Measurements from ENCODE around the gene ITGB3.

The ITGB3 gene

DNA sequence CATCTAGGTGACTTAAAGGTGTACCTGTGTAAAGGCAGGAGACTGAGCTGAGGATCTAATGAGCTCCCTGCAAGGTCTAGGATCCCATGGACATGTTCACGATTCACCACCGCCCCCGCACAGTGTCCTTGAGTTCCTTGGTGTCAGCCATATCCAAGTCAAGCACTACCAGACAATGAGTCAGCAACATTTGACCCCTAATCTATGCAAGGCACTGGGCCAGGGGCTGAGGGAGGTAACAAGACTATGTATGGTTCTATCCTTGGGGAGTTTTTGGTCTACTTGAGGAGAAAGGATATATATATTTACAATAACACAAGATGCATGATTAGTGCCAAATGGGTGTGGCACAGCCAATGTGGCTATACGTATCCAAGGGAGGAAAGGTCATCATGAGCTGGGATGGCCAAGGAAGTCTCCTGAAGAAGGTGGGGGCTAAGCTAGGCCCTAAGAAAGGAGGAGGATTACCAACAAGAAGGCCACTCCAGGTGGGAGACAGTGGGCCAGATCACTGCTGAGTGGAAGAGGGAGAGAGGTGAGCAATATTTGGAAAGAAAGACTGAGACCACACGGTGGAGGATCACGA is 35.0 kb downstream of the ITGB3 start:
- H3K4me3 ChIP-seq (ENCODE audit: low read length) = no peak overlapping the region
- DNase-seq (ENCODE audit: low read depth) = no peak
- TF ChIP-seq, protein P1, sequence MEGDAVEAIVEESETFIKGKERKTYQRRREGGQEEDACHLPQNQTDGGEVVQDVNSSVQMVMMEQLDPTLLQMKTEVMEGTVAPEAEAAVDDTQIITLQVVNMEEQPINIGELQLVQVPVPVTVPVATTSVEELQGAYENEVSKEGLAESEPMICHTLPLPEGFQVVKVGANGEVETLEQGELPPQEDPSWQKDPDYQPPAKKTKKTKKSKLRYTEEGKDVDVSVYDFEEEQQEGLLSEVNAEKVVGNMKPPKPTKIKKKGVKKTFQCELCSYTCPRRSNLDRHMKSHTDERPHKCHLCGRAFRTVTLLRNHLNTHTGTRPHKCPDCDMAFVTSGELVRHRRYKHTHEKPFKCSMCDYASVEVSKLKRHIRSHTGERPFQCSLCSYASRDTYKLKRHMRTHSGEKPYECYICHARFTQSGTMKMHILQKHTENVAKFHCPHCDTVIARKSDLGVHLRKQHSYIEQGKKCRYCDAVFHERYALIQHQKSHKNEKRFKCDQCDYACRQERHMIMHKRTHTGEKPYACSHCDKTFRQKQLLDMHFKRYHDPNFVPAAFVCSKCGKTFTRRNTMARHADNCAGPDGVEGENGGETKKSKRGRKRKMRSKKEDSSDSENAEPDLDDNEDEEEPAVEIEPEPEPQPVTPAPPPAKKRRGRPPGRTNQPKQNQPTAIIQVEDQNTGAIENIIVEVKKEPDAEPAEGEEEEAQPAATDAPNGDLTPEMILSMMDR (IDR thresholded peaks at IDR 0.05; ENCODE audit: insufficient read depth, low read depth, low read length, missing control alignments) = no peak

DNA sequence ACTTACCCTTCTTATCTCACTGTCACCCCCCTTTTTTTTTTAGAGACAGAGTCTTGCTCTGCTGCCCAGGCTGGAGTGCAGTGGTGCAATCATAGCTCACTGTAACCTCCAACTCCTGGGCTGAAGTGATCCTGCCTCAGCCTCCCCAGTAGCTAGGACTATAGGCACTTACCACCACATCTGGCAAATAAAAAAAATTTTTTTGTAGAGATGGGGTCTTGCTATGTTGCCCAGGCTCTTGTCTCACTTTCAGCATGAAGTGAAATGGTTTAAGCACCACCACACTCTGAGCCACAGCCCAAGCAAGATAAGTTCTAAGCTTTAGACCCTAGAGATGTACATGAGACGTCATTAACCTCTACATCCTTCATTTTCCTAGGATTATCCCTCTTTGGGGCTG is 35.7 kb downstream of the ITGB3 start:
- no peak for DNase-seq (ENCODE audit: low read depth)
- TF ChIP-seq, protein P1 (IDR thresholded peaks at IDR 0.05; ENCODE audit: insufficient read depth, low read depth, low read length, missing control alignments) = no peak
- H3K4me3 ChIP-seq (ENCODE audit: low read length) = no peak overlapping the region

DNA sequence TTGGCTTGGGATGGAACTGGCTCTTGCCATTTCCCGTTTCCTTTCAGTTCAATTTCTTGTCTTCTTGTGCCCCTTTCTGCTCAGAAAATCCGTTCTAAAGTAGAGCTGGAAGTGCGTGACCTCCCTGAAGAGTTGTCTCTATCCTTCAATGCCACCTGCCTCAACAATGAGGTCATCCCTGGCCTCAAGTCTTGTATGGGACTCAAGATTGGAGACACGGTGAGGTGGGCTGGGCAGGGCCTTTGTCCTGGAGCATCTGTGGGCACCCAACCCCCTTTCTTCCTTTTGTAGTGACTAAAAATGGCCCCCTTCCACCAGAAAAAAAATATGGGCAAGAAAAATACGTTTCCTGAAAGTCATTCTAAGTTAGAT is 37.2 kb downstream of the ITGB3 start:
- TF ChIP-seq, protein P1 (IDR thresholded peaks at IDR 0.05; ENCODE audit: insufficient read depth, low read depth, low read length, missing control alignments) = no peak
- DNase-seq (ENCODE audit: low read depth) = no peak
- no peak overlapping the region for H3K4me3 ChIP-seq (ENCODE audit: low read length)

DNA sequence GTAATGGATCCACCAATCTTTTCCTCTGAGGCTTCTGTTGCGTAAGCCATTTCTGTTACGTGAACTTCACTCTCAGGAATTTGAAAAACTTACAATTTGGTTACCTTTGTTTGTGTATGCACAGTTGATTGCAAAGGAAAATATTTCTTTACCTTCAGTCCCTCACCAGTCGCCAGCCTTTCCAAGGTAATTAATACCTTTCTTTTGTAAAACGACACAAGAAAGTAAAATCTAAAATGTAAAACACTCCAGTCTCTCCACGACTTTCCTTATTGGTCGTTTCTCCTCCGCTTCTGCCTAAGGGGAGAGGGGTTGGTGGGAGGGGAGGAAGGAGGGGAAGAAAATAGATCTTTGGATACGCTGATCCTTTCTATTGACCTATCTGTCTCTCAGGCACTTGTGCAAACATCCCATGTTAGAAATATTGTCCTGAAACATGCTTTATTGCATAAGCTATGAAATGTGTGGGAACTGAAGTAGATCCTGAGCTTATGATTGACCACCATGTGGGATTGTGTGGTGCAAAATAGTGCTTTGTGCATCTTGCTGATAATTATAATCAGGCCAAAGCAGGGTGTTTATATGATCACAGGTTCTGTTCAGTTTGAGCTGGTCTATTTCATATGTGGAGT is 37.7 kb downstream of the ITGB3 start:
- TF ChIP-seq, protein P1 (IDR thresholded peaks at IDR 0.05; ENCODE audit: insufficient read depth, low read depth, low read length, missing control alignments) = no peak
- peak; percentile 11 for DNase-seq (ENCODE audit: low read depth)
- H3K4me3 ChIP-seq (ENCODE audit: low read length) = no peak overlapping the region

DNA sequence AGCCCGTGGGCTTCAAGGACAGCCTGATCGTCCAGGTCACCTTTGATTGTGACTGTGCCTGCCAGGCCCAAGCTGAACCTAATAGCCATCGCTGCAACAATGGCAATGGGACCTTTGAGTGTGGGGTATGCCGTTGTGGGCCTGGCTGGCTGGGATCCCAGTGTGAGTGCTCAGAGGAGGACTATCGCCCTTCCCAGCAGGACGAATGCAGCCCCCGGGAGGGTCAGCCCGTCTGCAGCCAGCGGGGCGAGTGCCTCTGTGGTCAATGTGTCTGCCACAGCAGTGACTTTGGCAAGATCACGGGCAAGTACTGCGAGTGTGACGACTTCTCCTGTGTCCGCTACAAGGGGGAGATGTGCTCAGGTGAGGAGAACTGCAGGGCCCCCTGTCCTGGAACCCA is 38.6 kb downstream of the ITGB3 start:
- TF ChIP-seq, protein P1 (IDR thresholded peaks at IDR 0.05; ENCODE audit: insufficient read depth, low read depth, low read length, missing control alignments) = no peak
- no peak for DNase-seq (ENCODE audit: low read depth)
- H3K4me3 ChIP-seq (ENCODE audit: low read length) = no peak overlapping the region

DNA sequence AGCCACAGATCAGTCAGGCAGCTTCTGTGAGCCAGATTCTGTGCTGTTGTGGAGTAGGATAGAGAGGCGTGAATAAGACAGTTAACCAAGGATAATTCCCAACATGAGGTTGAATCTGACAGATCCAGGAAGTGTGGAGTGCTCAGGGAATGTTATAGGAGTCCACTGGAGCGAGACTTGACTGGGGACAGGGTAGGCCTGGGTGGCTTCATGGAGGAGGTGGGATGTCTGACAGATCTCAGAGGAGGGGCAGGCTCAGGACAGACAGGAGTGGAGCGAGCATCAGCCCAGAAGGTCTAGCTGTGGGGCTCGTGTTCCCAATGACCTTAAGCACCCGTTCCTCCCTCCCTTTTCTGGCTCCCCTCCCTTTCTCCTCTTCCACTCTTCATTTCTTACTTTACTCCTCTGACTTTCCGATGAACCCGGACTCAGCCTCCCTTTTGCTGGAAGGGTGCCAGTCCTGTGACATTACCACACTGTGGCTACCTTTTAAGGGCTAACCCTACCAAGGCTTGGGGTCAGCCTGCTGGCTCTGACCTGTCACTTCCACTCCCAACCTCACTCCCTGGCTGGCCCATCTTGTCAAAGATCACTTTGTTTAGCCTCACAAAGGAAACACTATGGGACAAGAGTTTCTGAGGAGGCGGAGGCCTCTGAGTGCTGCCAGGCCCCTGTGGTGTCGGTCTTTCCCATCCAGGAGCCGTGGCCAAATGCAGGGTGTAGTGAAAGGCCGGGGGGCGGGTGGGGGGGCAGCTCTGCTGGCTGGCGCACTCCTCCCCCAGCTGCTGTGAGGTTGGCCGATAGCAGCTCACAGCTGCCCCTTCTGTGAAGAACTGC is 41.6 kb downstream of the ITGB3 start:
- no peak for DNase-seq (ENCODE audit: low read depth)
- TF ChIP-seq, protein P1 (IDR thresholded peaks at IDR 0.05; ENCODE audit: insufficient read depth, low read depth, low read length, missing control alignments) = no peak
- no peak overlapping the region for H3K4me3 ChIP-seq (ENCODE audit: low read length)
